Caco-2 (cell line): ENCODE measurements around the gene EHMT1. TPM values are rescaled to one million over a fixed set of nuclear protein-coding genes. Genes with fewer than 3 reads are reported as not detected.
A peak's percentile ranks its signal among the peaks of the same experiment; 100 is the strongest.

Experiments used
- BruUV-seq: library from RNA; stranded (reverse); fragments of 400-500 nt; replicated peaks from 2 replicates; lab custom pipeline; 2021; lab: Mats Ljungman, UMichigan
- CTCF ChIA-PET: fragments of 300-600 bp; sonication (Branson Sonifier 250); formaldehyde crosslinking; loops from one replicate; lab custom pipeline; 2022; ENCODE audit warnings: antibody characterized with exemption; lab: Charles Lee
- POLR2A ChIA-PET: fragments of 300-600 bp; sonication (Branson Sonifier 250); formaldehyde crosslinking; loops from one replicate; lab custom pipeline; 2022; ENCODE audit warnings: antibody characterized with exemption; lab: Charles Lee
- DNase-seq, 2 experiments: peaks; one replicate each; pipeline versions ENCODE4 v3.0.0 to v3.0.0-alpha.2; 2020 to 2022
- H3K27me3 ChIP-seq: replicated peaks from 2 replicates; pipeline ENCODE4 v1.6.0; 2011; ENCODE audit warnings: low read length; ENCODE audit not compliant: control insufficient read depth, insufficient read depth
- H3K36me3 ChIP-seq: 2 replicates; pipeline ENCODE4 v1.5.1; 2011; ENCODE audit warnings: low read length; ENCODE audit not compliant: control insufficient read depth, insufficient read depth
- H3K4me1 ChIP-seq: fragments of 250-450 bp; sonication (Bioruptor Pico); 2 replicates; pipeline ENCODE4 v1.5.1; 2020; ENCODE audit warnings: mild to moderate bottlenecking
- H3K4me3 ChIP-seq: 2 replicates; pipeline ENCODE4 v1.5.1; 2011; ENCODE audit warnings: low read depth, mild to moderate bottlenecking, control low read depth, low read length
- H3K9me3 ChIP-seq: fragments of 250-450 bp; sonication (Bioruptor Pico); 2 replicates; pipeline ENCODE4 v1.5.1; 2020; ENCODE audit warnings: mild to moderate bottlenecking, moderate library complexity
- H3K27ac Mint-ChIP-seq: one replicate; pipeline ENCODE4 v1.8.0; 2022; ENCODE audit warnings: mixed read lengths; ENCODE audit not compliant: unreplicated experiment
- H3K27me3 Mint-ChIP-seq: one replicate; pipeline ENCODE4 v1.8.0; 2022; ENCODE audit warnings: mixed read lengths; ENCODE audit not compliant: insufficient read depth, unreplicated experiment
- H3K36me3 Mint-ChIP-seq: one replicate; pipeline ENCODE4 v1.8.0; 2022; ENCODE audit warnings: mild to moderate bottlenecking, mixed read lengths; ENCODE audit not compliant: insufficient read depth, unreplicated experiment
- H3K4me1 Mint-ChIP-seq: one replicate; pipeline ENCODE4 v1.8.0; 2022; ENCODE audit warnings: low read depth, mixed read lengths; ENCODE audit not compliant: unreplicated experiment
- H3K4me3 Mint-ChIP-seq: one replicate; pipeline ENCODE4 v1.8.0; 2022; ENCODE audit warnings: mild to moderate bottlenecking, moderate library complexity, mixed read lengths; ENCODE audit not compliant: unreplicated experiment
- H3K9me3 Mint-ChIP-seq: one replicate; pipeline ENCODE4 v1.8.0; 2022; ENCODE audit warnings: mixed read lengths; ENCODE audit not compliant: unreplicated experiment
- CTCF ChIP-seq, 2 experiments: fragments of 200-600 bp in 1 of 2; IDR thresholded peaks; 1 replicate in 1 of 2; 2 replicates in 1 of 2; pipeline versions ENCODE4 v1.5.1 to v1.8.0; 2011 to 2022; ENCODE audit warnings: antibody characterized with exemption in 1 of 2, control low read depth in 1 of 2, inconsistent platforms in 1 of 2, low read depth in 1 of 2, low read length in 1 of 2, mild to moderate bottlenecking in 1 of 2, moderate library complexity in 1 of 2; ENCODE audit not compliant: insufficient read depth in 1 of 2, severe bottlenecking in 1 of 2, unreplicated experiment in 1 of 2
- intact Hi-C: fragments of 100-400 bp; cut with micrococcal nuclease; formaldehyde crosslinking; loops from one replicate; pipeline ENCODE4 v1.10.0; 2022; ENCODE audit not compliant: unreplicated experiment
- total RNA-seq: library from RNA; stranded (reverse); gene quantifications from 2 replicates; pipeline ENCODE4 v1.2.3, GENCODE V29; 2022

Gene EHMT1
- total RNA-seq, 1 experiment from 2014 or later, result 92.9 TPM

GRCh38 chr9:137580954-137581322 is 37.9 kb upstream of the EHMT1 start:
- no peaks in the 10 kb centered on the region for H3K27me3 Mint-ChIP-seq
- H3K4me1 ChIP-seq, result peaks cover 13% of the 10 kb centered on the region
- no peaks in the 10 kb centered on the region for H3K9me3 ChIP-seq
- no peak overlapping the region for H3K27ac Mint-ChIP-seq
- H3K4me3 ChIP-seq, result no peak overlapping the region
- no peaks in the 10 kb centered on the region for H3K27me3 ChIP-seq
- peaks cover 3% of the 10 kb centered on the region; the same call in 1 of the 2 replicates for H3K36me3 ChIP-seq
- no peaks in the 10 kb centered on the region for H3K4me1 Mint-ChIP-seq
- intact Hi-C loops, result no loop called here
- no peak overlapping the region for H3K4me3 Mint-ChIP-seq
- TF ChIP-seq CTCF (IDR thresholded peaks at IDR 0.05; ENCODE audit: insufficient read depth in 1 of 2, low read depth in 1 of 2, low read length in 1 of 2, severe bottlenecking in 1 of 2, unreplicated experiment in 1 of 2), result no peak
- ChIA-PET CTCF (interaction anchor here (2.1 kb wide), 1 partner anchor 10 kb away, joined by 6 read pairs; the partner anchor contains the start of gene ZMYND19), POLR2A (interaction anchor here (0.6 kb wide), 1 partner anchor 8 kb away, joined by 6 read pairs; no protein-coding TSS in a partner anchor)
- no peak for DNase-seq
- H3K36me3 Mint-ChIP-seq, result peaks cover 58% of the 10 kb centered on the region
- no peaks in the 10 kb centered on the region for H3K9me3 Mint-ChIP-seq
- BruUV-seq, result no TSS peak

DNA sequence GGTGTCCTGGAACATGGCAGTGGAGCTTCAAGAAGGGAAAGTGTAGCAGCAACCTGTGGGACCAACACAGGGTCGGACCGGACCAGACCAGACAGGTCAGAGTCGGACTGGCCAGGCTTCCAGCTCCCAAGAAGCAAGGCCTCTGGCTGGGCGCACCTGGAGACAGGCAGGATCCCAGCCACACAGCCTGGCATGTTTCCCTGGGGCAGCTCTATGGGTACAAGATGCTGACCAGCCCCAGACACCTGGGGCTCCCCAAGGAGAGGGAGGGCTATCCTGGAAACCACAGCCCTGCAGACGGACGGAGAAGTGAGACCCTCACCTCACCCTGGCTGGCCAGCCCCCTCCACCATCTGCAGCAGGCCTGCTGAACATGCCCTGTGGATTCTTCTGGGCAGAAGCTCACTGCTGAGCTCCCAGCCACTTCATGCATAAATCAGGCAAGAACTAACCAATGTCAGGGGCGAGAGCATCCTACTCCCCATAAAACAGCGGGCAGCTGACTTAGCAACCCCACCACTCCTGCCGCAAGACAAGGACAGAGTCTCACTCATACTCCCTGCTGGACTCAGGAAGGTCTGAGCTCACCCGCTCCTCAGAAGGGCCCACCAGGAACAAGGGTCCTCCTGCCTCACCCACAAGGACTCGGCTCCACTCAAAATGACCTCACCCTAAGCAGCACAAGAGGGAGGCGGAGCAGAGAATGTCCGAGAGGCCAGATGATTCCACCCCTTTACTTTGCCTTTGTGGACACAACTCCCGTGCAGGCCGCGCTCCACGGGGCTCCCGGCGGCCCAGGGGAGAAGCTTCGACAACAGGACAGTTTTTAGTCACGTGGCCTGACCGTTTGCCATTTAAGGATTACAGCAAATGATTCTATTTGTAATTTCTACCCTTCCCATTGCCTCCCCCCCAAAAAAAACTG is 37.2 kb upstream of the EHMT1 start:
- Histone ChIP-seq H3K4me3 (no peak overlapping the region), H3K4me1 (peaks cover 13% of the 10 kb centered on the region), H3K27me3 (no peaks in the 10 kb centered on the region), H3K9me3 (no peaks in the 10 kb centered on the region), H3K36me3 (peaks cover 3% of the 10 kb centered on the region; the same call in 1 of the 2 replicates)
- POLR2A ChIA-PET, result interaction anchor here (0.6 kb wide), 2 partner anchors 8 to 30 kb away, joined by 3 to 6 read pairs; no protein-coding TSS in a partner anchor
- H3K4me3 Mint-ChIP-seq, result no peak overlapping the region
- H3K27ac Mint-ChIP-seq, result no peak overlapping the region
- H3K36me3 Mint-ChIP-seq, result peaks cover 58% of the 10 kb centered on the region
- no peak for TF ChIP-seq CTCF (IDR thresholded peaks at IDR 0.05; ENCODE audit: insufficient read depth in 1 of 2, low read depth in 1 of 2, low read length in 1 of 2, severe bottlenecking in 1 of 2, unreplicated experiment in 1 of 2)
- H3K9me3 Mint-ChIP-seq, result no peaks in the 10 kb centered on the region
- BruUV-seq, result no TSS peak
- CTCF ChIA-PET, result interaction anchor here (0.6 to 2.1 kb wide), 4 partner anchors 9 to 622 kb away, joined by 3 to 6 read pairs (median 4); partner anchors contain the start of gene ZMYND19
- intact Hi-C loops, result no loop called here
- DNase-seq, result no peak
- no peaks in the 10 kb centered on the region for H3K27me3 Mint-ChIP-seq
- no peaks in the 10 kb centered on the region for H3K4me1 Mint-ChIP-seq

DNA sequence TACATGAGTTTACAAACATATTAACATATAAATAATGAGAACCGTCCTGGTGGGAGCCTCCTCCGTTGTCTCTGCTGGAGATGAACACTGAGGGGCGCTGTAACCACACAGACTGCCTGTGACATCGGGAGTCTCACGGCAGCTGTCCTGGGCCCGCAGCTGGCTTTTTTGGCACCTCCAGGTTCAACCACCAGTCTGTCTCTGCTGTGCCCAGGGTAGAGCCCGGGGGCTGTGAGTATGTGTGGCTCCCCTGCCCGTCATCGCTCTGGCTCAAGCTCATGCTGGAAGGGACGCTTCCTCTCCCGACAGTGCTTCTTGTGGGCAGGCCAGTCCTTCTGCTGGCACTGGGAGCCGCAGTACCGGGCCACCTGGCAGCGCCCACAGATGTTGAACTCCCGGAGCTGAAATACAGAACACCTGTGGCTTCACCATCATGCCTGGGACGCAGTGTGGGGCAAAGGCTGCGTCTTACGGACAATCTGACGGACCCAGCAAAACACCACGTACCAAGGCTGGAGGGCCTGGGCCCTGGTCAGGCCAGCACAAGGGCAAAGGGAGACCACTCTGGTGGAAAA is 36.4 kb upstream of the EHMT1 start:
- Histone ChIP-seq H3K36me3 (peaks cover 3% of the 10 kb centered on the region; the same call in 1 of the 2 replicates), H3K4me3 (no peak overlapping the region), H3K4me1 (peaks cover 9% of the 10 kb centered on the region), H3K27me3 (no peaks in the 10 kb centered on the region), H3K9me3 (no peaks in the 10 kb centered on the region)
- BruUV-seq, result no TSS peak
- no peak overlapping the region for H3K4me3 Mint-ChIP-seq
- no peaks in the 10 kb centered on the region for H3K9me3 Mint-ChIP-seq
- H3K4me1 Mint-ChIP-seq, result no peaks in the 10 kb centered on the region
- no peak overlapping the region for H3K27ac Mint-ChIP-seq
- peak in 1 of 2 experiments; percentile 2 for TF ChIP-seq CTCF (IDR thresholded peaks at IDR 0.05; ENCODE audit: insufficient read depth in 1 of 2, low read depth in 1 of 2, low read length in 1 of 2, severe bottlenecking in 1 of 2, unreplicated experiment in 1 of 2)
- intact Hi-C loops, result no loop called here
- no peaks in the 10 kb centered on the region for H3K27me3 Mint-ChIP-seq
- POLR2A ChIA-PET, result interaction anchor here (0.6 kb wide), 1 partner anchor 30 kb away, joined by 3 read pairs; no protein-coding TSS in a partner anchor
- peaks cover 54% of the 10 kb centered on the region for H3K36me3 Mint-ChIP-seq
- CTCF ChIA-PET, result interaction anchor here (0.6 to 2.1 kb wide), 3 partner anchors 9 to 622 kb away, joined by 3 to 6 read pairs (median 5); partner anchors contain the start of gene ZMYND19
- DNase-seq, result peak in 1 of 2 experiments; percentile 39
